Fibroblast of lung (primary cell): ENCODE results near the gene LGALS3. TPM values are rescaled to one million over a fixed set of nuclear protein-coding genes. Genes with fewer than 3 reads are reported as not detected.

ENCODE experiments used
- DNase-seq, 2 donors: peaks; one replicate each; pipeline versions ENCODE4 v3.0.0 to v3.0.0-alpha.2; 2010; ENCODE audit warnings: low read depth in 2 of 2
- H2AFZ ChIP-seq: 2 replicates; pipeline ENCODE4 v1.5.1; 2012; ENCODE audit warnings: low read length, control low read depth, inconsistent platforms
- H3K27ac ChIP-seq: 2 replicates; pipeline ENCODE4 v1.5.1; 2011; ENCODE audit warnings: low read length, control low read depth; ENCODE audit not compliant: insufficient read depth
- H3K27me3 ChIP-seq: 2 replicates; pipeline ENCODE4 v1.5.1; 2011; ENCODE audit warnings: mild to moderate bottlenecking, low read length; ENCODE audit not compliant: control insufficient read depth, insufficient read depth
- H3K36me3 ChIP-seq: 2 replicates; pipeline ENCODE4 v1.5.1; 2011; ENCODE audit warnings: low read length; ENCODE audit not compliant: control insufficient read depth, insufficient read depth
- H3K4me1 ChIP-seq: 2 replicates; pipeline ENCODE4 v1.5.1; 2011; ENCODE audit warnings: low read length; ENCODE audit not compliant: control insufficient read depth, insufficient read depth; ENCODE audit errors: extremely low read depth
- H3K4me2 ChIP-seq: 2 replicates; pipeline ENCODE4 v1.5.1; 2011; ENCODE audit warnings: low read length, control low read depth; ENCODE audit not compliant: insufficient read depth; ENCODE audit errors: extremely low read depth
- H3K4me3 ChIP-seq, 4 experiments: fragments of 200-600 bp in 1 of 4; sonication (generic) in 1 of 4; replicated peaks in 1 of 4; 2 replicates each; pipeline ENCODE4 v1.5.1; 2011 to 2016; ENCODE audit warnings: low read length in 4 of 4, low read depth in 3 of 4, mild to moderate bottlenecking in 3 of 4, control low read depth in 2 of 4, inconsistent platforms in 1 of 4, mixed read lengths in 1 of 4; ENCODE audit not compliant: insufficient read depth in 1 of 4; ENCODE audit errors: control extremely low read depth in 1 of 4
- H3K79me2 ChIP-seq: 2 replicates; pipeline ENCODE4 v1.5.1; 2012; ENCODE audit warnings: mild to moderate bottlenecking, low read length, inconsistent platforms; ENCODE audit not compliant: control insufficient read depth, insufficient read depth
- H3K9ac ChIP-seq: 2 replicates; pipeline ENCODE4 v1.5.1; 2011; ENCODE audit warnings: mild to moderate bottlenecking, low read length, control low read depth; ENCODE audit not compliant: insufficient read depth
- H3K9me3 ChIP-seq: 2 replicates; pipeline ENCODE4 v1.5.1; 2012; ENCODE audit warnings: low read depth, low read length; ENCODE audit not compliant: control insufficient read depth, insufficient read depth
- H4K20me1 ChIP-seq: 2 replicates; pipeline ENCODE4 v1.5.1; 2011; ENCODE audit warnings: low read length; ENCODE audit not compliant: control insufficient read depth, insufficient read depth; ENCODE audit errors: extremely low read depth
- EZH2 ChIP-seq: IDR thresholded peaks from 2 replicates; pipeline ENCODE4 v1.5.1; 2012; ENCODE audit warnings: low read length, control low read depth, mild to moderate bottlenecking; ENCODE audit errors: missing control alignments
- polyA plus RNA-seq, 2 donors: library from polyadenylated mRNA; depleted of rRNA in 1 of 2; stranded (reverse) in 1 of 2; unstranded in 1 of 2; fragments of >200 nt; gene quantifications; 2 replicates each; pipeline ENCODE4 v1.2.1, GENCODE V29; 2011 to 2012; ENCODE audit warnings: missing spikeins in 1 of 2
- total RNA-seq: library from RNA; depleted of rRNA; stranded (reverse); fragments of >200 nt; gene quantifications from 2 replicates; pipeline ENCODE4 v1.2.1, GENCODE V29; 2014
- TF ChIP-seq, protein P1 (sequence below), 2 donors: IDR thresholded peaks in 1 of 2; conservative IDR thresholded peaks in 1 of 2; 1 replicate in 1 of 2; 2 replicates in 1 of 2; pipeline ENCODE4 v1.5.1; 2011 to 2012; ENCODE audit warnings: low read length in 2 of 2, control low read depth in 1 of 2, inconsistent platforms in 1 of 2, low read depth in 1 of 2, mild to moderate bottlenecking in 1 of 2

LGALS3 gene
- total and polyA plus RNA-seq, 2 donors (not counting 1 experiment from before 2014, with no cell fraction given) = 333 to 434 TPM

- Histone ChIP-seq H3K27ac (no peak overlapping the region), H3K36me3 (no peaks in the 10 kb centered on the region), H3K9ac (no peak overlapping the region), H3K4me2 (no peak overlapping the region), H4K20me1 (no peaks in the 10 kb centered on the region), H3K4me1 (peaks cover 10% of the 10 kb centered on the region), H3K9me3 (no peaks in the 10 kb centered on the region), H3K79me2 (no peaks in the 10 kb centered on the region), H3K4me3 (no peak overlapping the region), H2AFZ (no peak overlapping the region), H3K27me3 (no peaks in the 10 kb centered on the region)
- TF ChIP-seq, protein P1, sequence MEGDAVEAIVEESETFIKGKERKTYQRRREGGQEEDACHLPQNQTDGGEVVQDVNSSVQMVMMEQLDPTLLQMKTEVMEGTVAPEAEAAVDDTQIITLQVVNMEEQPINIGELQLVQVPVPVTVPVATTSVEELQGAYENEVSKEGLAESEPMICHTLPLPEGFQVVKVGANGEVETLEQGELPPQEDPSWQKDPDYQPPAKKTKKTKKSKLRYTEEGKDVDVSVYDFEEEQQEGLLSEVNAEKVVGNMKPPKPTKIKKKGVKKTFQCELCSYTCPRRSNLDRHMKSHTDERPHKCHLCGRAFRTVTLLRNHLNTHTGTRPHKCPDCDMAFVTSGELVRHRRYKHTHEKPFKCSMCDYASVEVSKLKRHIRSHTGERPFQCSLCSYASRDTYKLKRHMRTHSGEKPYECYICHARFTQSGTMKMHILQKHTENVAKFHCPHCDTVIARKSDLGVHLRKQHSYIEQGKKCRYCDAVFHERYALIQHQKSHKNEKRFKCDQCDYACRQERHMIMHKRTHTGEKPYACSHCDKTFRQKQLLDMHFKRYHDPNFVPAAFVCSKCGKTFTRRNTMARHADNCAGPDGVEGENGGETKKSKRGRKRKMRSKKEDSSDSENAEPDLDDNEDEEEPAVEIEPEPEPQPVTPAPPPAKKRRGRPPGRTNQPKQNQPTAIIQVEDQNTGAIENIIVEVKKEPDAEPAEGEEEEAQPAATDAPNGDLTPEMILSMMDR (conservative IDR thresholded peaks at IDR 0.05 in 1 of 2, IDR thresholded peaks at IDR 0.05 in 1 of 2; ENCODE audit: low read depth in 1 of 2, low read length in 2 of 2) = no peak
- TF ChIP-seq EZH2 = no peak
- DNase-seq = no peak
Observed at GRCh38 chr14:55111122-55111708, 17.8 kb upstream of the LGALS3 start.

- Histone ChIP-seq H3K36me3 (no peaks in the 10 kb centered on the region), H2AFZ (no peak overlapping the region), H3K9me3 (no peaks in the 10 kb centered on the region), H3K4me1 (no peaks in the 10 kb centered on the region), H4K20me1 (no peaks in the 10 kb centered on the region), H3K27ac (no peak overlapping the region), H3K9ac (no peak overlapping the region), H3K27me3 (no peaks in the 10 kb centered on the region), H3K4me2 (no peak overlapping the region), H3K79me2 (no peaks in the 10 kb centered on the region), H3K4me3 (no peak overlapping the region)
- no peak for DNase-seq
- TF ChIP-seq EZH2 = no peak
- TF ChIP-seq, protein P1 (conservative IDR thresholded peaks at IDR 0.05 in 1 of 2, IDR thresholded peaks at IDR 0.05 in 1 of 2; ENCODE audit: low read depth in 1 of 2, low read length in 2 of 2) = no peak
Observed at GRCh38 chr14:55114720-55115119, 14.3 kb upstream of the LGALS3 start.

DNA sequence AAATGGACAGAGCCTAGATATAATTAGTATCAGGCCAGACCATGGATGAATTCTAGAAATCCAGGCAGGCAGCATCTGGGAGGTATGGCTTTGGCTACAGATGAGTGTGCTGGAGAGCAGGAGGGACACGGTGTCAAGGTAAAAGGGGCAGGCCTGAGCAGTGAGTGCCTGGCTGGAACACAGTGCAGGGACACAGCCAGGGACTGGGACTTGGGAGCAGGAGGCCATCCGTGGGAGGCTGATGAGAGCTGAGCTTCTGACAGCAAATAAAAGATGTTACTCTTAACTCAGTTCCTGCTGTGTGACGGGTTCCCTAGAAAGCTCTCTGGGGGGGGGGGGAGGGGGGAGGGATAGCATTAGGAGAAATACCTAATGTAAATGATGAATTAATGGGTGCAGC lies 13.6 kb upstream of the LGALS3 start:
- Histone ChIP-seq H3K4me2 (no peak overlapping the region), H4K20me1 (no peaks in the 10 kb centered on the region), H3K27ac (no peak overlapping the region), H3K79me2 (no peaks in the 10 kb centered on the region), H3K36me3 (no peaks in the 10 kb centered on the region), H3K9me3 (no peaks in the 10 kb centered on the region), H3K4me3 (no peak overlapping the region), H3K4me1 (no peaks in the 10 kb centered on the region), H3K27me3 (no peaks in the 10 kb centered on the region), H3K9ac (no peak overlapping the region), H2AFZ (no peak overlapping the region)
- DNase-seq = no peak
- no peak for TF ChIP-seq EZH2
- TF ChIP-seq, protein P1 (conservative IDR thresholded peaks at IDR 0.05 in 1 of 2, IDR thresholded peaks at IDR 0.05 in 1 of 2; ENCODE audit: low read depth in 1 of 2, low read length in 2 of 2) = no peak
